SHP77 treated with DMSO at 0.1 percent for 48 hours (cell line): ENCODE measurements around the gene CACNA1G.
A peak's percentile ranks its signal among the peaks of the same experiment; 100 is the strongest.

Experiments
- DNase-seq: peaks from one replicate; lab custom pipeline; 2025; lab: John Stamatoyannopoulos, UW

CACNA1G gene

DNA sequence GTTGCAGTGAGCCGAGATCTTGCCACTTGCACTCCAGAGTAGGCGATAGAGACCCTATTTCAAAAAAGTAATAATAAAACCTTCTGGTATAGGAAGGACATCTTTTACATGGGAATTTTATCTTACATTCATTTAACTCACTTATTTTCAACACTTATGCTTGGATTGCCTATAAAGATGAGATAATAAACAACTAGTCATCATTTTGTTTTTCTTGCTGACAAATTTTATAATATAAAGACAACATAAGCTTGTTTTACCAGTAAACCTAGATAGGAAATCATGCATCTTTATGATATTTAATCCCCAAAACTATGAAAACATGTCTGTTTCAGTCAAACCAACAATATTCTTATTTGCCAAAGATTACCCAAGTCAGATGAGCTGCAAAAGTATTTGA is 91.1 kb downstream of the CACNA1G start:
- DNase-seq, result no peak

GRCh38 chr17:50653738-50654137 is 93.2 kb downstream of the CACNA1G start:
- DNase-seq, result no peak

- DNase-seq, result no peak
These were observed 96.0 kb downstream of the CACNA1G start for GRCh38 chr17:50656509-50656908.

DNA sequence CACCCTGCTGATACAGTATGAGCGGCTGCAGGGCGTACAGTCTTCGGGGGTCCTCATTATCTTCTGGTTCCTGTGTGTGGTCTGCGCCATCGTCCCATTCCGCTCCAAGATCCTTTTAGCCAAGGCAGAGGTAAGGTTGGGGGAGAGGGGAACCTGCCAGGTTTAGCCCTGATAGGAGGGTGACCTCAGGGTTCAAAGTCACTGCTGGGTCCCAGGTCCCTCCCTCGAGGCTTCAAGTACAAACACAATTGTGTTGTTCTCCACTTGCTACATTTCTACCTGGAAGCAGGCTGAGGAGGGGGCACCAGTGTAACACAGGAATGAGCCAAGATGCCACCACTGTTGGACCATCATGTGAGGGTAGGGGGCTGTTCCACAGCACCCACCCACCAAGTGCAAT is 96.5 kb downstream of the CACNA1G start:
- DNase-seq, result no peak

GRCh38 chr17:50657627-50658026 is 97.1 kb downstream of the CACNA1G start:
- DNase-seq, result no peak

DNA sequence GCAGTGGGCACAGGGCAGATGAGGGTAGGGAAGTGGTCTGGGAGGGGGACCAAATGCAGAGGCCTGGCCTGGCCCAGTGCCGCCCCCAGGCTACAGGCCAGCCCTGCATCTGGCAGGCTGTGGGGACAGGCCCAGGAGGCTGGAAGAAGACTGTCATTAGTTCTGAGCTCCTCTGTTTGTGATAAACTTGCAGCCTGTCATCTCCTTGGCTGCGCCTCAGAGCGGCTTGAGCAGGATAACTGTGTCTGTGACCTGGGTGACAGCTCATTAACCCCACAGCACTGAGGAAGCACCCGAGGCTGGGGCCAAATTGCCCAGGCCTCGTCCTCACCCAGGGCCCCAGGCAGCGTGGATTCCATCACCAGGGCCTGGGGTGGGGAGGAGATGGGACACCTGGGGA is 98.1 kb downstream of the CACNA1G start:
- no peak for DNase-seq

GRCh38 chr17:50659179-50659578 is 98.7 kb downstream of the CACNA1G start:
- no peak for DNase-seq

- peak; percentile 84 for DNase-seq
These were observed 99.7 kb downstream of the CACNA1G start for GRCh38 chr17:50660042-50660886.

DNA sequence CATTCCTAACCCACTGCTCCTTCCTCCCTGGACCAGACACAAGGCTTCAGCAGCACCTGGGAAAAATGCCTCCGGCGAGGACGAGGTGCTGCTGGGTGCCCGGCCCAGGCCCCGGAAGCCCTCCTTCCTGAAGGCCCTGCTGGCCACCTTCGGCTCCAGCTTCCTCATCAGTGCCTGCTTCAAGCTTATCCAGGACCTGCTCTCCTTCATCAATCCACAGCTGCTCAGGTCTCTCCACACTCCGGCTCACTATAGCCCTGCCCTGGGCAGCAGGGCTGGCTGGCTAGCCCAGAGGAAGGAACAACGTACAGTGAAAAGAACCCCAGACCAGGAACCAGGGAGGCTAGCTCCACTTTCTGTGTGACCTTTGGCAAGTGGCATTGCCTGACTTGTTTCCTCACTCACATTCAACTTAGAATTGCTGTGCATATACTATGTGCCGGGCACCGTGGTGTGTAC is 100.4 kb downstream of the CACNA1G start:
- DNase-seq, result peak; percentile 51

DNA sequence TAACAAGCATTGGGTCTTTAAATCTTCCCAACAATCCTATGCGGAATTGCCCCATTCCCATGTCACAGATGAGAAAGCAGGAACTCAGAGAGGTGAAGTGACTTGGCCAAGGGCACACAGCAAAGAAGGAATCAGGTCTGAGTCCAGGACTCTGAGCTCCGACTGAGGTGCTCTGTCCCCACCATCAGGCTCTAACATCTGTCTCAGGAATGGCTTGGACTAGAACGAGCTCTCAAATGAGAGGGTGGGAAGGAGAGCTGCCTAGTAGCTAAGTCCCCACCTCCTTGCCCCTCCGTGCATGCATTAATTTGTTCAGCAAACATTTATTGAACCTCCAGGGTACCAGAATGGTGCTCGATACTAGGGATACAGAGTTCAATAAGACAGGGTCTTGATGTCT is 100.8 kb downstream of the CACNA1G start:
- no peak for DNase-seq

GRCh38 chr17:50661795-50662391 is 101.4 kb downstream of the CACNA1G start:
- DNase-seq, result peak; percentile 82

DNA sequence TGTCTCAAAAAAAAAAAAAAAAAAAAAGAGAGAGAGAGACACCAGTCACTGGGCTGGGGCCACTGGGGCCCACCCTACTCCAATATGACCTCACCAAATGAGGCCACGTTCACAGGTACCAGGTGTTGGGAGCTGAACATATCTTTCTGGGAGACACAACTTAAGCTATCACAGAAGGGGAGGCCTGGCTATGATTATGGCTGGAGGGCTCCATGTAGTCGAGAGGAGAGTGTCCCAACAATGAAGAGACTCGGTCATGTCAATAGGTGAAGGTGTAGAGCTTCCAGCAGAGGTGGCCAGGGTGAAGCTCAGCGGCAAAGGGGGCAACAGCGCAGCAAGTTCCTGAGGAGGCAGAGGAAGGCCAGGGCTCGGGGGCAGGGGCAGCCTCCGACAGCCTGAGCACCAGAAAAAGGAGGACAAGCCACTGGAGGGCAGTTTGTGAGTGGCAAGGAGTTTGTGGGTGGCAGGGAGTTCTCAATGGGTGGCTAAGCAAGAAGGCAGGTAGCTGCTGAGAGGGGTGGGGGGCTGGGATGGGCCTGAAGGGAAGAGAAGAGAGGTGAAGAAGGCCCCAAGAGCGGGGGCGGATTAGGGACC is 102.2 kb downstream of the CACNA1G start:
- DNase-seq, result no peak

DNA sequence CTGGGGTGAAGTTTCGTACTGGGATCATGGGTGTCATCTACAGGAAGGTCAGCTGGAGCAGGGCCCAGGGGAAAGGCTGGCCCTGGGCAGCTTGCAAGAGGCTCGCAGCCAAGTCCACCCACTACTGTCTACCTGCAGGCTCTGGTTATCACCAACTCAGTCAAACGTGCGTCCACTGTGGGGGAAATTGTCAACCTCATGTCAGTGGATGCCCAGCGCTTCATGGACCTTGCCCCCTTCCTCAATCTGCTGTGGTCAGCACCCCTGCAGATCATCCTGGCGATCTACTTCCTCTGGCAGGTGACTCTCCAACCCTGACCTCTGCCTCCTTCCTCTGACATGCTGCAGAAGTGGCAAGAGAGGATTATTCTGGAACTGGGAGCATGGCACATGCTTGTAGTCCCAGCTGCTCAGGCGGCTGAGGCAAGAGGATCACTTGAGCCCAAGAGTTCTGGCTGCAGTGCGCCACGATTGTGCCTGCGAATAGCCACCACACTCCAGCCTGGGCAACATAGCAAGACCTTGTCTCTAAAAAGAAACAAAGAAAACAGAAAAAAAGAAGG is 103.4 kb downstream of the CACNA1G start:
- DNase-seq, result no peak

DNA sequence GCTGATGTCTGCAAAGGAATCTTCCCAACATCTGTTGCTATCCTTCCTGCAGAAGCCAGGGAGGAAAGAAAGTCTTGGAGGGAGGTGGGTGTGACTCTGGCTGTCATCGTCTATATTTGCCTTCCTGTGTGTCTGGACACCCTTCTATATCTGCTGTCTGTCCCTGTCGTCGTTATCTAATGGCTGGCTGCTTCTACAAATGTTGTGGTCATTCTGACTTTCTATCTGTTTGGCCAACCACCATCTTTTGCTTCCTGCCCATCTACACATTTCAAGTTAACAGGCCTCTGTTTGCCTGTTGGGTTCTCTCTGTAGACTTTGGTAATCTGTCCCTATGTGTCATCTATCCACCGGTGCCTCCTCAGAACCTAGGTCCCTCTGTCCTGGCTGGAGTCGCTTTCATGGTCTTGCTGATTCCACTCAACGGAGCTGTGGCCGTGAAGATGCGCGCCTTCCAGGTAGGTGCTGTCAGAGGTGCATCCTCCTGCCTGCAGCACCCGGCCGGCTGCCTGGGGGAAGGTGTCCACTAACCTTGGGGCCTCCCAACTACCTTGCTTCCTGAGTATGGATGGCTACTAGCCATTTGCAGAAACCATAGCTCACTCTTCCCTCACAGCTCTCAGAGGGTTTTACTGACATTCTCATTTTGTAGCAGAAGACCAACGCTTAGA is 104.4 kb downstream of the CACNA1G start:
- DNase-seq, result no peak

DNA sequence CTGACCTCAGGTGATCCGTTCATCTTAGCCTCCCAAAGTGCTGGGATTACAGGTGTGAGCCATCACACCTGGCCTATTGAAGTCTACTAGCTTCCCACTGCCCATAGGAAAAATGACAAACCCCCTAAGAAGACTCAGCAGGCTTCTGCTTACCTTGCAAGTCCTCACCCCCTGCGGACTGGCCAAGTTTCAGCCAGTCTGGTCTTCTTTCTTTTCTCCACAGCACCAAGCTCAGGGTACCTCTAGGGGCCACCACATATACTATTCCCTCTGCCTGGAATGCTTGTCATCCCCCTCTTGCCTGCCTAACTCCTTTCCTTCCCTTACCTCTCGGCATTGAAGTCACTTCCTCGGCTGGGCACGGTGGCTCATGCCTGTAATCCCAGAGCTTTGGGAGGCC is 105.3 kb downstream of the CACNA1G start:
- no peak for DNase-seq

GRCh38 chr17:50666316-50666715 is 105.8 kb downstream of the CACNA1G start:
- no peak for DNase-seq

- no peak for DNase-seq
These were observed 106.9 kb downstream of the CACNA1G start for GRCh38 chr17:50667259-50668024.

DNA sequence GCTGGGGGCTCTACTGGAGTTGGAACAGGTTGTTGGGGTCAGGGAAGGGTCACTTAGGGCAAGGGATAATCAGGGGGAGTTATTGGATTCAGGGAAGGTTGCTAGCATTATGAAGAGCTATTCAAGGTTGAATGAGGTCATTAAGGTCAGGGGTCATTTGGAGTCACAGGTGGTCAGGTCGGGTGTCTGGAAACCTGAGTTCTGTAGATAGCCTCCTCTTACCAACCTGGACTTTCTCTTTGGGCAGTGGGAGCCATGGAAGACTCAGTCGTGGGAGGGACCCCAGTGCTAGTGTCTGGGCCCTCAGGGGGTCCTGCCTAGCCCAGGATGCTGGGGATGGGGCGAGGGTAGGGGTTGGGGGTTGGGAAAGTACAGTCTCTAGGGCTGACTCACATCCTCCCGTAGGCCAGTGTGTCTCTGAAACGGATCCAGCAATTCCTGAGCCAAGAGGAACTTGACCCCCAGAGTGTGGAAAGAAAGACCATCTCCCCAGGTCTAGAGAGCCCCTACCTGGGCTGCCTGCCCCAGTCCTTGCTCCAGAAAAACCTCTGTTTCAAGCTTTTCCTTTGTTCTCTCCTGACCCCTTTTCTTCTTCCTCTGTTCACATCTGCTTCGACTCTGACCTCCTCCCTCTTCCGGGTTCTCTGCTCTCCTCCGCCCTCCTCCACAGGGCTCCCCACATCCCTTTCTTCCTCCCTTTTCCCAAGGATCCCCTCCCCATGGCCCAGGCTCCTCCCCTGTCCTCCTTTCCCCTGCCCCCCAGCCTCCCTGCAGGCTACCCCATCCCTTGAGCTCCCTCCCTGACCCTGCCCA is 107.7 kb downstream of the CACNA1G start:
- DNase-seq, result no peak

GRCh38 chr17:50668838-50669581 is 108.5 kb downstream of the CACNA1G start:
- DNase-seq, result no peak

- no peak for DNase-seq
These were observed 111.6 kb downstream of the CACNA1G start for GRCh38 chr17:50672071-50672470.
